Thymus (tissue), 11 donors: ENCODE results near the gene ADAMTS13. TPM values are rescaled to one million over a fixed set of nuclear protein-coding genes. Genes with fewer than 3 reads are reported as not detected.
"Not testable (repeated sequence)": the region's sequence is repeated elsewhere in the genome, so short reads cannot be mapped to it uniquely, and the experiment has no call there.

Experiments
- DNase-seq, 9 donors: peaks; one replicate each; pipeline ENCODE4 v3.0.0-alpha.2; 2013; ENCODE audit warnings: low spot score in 9 of 9, low read depth in 6 of 9, missing footprints in 1 of 9
- H3K27ac ChIP-seq, 2 donors: one replicate each; pipeline ENCODE4 v1.5.1; 2013; ENCODE audit warnings: control low read depth in 1 of 2, low read depth in 1 of 2, low read length in 1 of 2, mild to moderate bottlenecking in 1 of 2, moderate library complexity in 1 of 2
- H3K27me3 ChIP-seq, 2 donors: one replicate each; pipeline ENCODE4 v1.5.1; 2013; ENCODE audit warnings: low read length in 1 of 2; ENCODE audit not compliant: control insufficient read depth in 2 of 2, insufficient read depth in 1 of 2
- H3K36me3 ChIP-seq, 2 donors: one replicate each; pipeline ENCODE4 v1.5.1; 2013; ENCODE audit warnings: low read length in 1 of 2, mild to moderate bottlenecking in 1 of 2, moderate library complexity in 1 of 2; ENCODE audit not compliant: control insufficient read depth in 2 of 2, insufficient read depth in 2 of 2
- H3K4me1 ChIP-seq, 2 donors: one replicate each; pipeline ENCODE4 v1.5.1; 2013; ENCODE audit warnings: low read length in 2 of 2; ENCODE audit not compliant: control insufficient read depth in 2 of 2, insufficient read depth in 2 of 2
- H3K4me3 ChIP-seq, 2 donors: one replicate each; pipeline ENCODE4 v1.5.1; 2013; ENCODE audit warnings: low read length in 2 of 2, control low read depth in 1 of 2, mild to moderate bottlenecking in 1 of 2
- H3K9me3 ChIP-seq, 2 donors: one replicate each; pipeline ENCODE4 v1.5.1; 2013; ENCODE audit warnings: low read length in 1 of 2, mild to moderate bottlenecking in 1 of 2; ENCODE audit not compliant: control insufficient read depth in 2 of 2, insufficient read depth in 1 of 2
- WGBS: extraction: QIAGEN DNeasy Blood & Tissue Kit; methylation state at CpG from one replicate; pipeline ENCODE4 v1.1.7; 2013; 5-methylcytosine and 5-hydroxymethylcytosine counted together
- polyA plus RNA-seq: library from polyadenylated mRNA; stranded (reverse); fragments of 200-250 nt; gene quantifications from one replicate; pipeline ENCODE4 v1.2.3, GENCODE V29; 2013
- total RNA-seq: library from RNA; stranded (reverse); fragments of 120-200 nt; gene quantifications from one replicate; pipeline ENCODE4 v1.2.4, GENCODE V29; 2013
- donor health status: healthy.

Gene ADAMTS13
- total and polyA plus RNA-seq, 2 donors = 0.94 to 11.8 TPM

DNA sequence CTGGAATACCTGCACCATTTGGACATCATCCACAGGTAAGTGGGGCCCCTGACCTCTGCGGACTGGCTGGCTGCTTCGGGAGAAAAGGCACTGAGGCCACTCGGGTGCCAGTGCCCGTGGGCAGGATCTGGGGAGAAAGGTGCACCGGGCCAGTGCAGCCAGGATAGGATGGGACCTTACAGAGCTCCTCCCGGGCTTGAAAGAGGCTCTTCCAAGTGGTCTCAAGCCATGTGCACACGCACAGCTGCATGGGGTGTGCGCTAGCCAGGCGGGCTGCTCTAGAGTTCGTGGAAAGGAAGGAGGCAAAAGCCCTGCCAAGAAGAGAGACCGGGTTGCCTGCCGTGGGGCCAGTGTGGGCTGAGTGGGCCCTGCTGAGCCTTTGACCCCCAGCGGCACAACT lies 32.6 kb upstream of the ADAMTS13 start:
- Histone ChIP-seq H3K9me3 (peaks cover 0 to 4% of the 10 kb centered on the region in 2 donors), H3K4me1 (peaks cover 0 to 2% of the 10 kb centered on the region in 2 donors), H3K27ac (no peak overlapping the region), H3K4me3 (no peak overlapping the region), H3K36me3 (no peaks in the 10 kb centered on the region), H3K27me3 (peaks cover 0 to 4% of the 10 kb centered on the region in 2 donors)
- DNase-seq = no peak
- WGBS = 96% methylated on average over 13 of the region's 13 CpGs

DNA sequence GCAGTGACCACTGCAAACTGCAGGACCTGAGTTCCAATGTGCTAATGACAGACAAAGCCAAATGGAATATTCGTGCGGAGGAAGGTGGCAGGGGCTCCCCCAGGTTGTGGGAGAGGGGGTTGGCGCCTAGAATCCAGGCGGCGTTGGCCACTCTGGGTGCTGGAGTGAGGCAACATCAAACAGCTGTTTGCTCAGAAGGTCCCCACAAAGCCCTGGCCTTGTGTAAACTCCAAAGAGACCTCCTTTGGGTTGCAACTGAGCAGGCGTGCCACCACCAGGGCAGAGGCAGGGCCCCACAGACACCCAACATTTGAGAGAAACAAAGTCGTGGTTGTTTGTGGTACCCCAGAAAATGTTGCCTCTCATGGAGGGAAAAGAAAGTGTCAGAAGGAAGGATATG lies 31.5 kb upstream of the ADAMTS13 start:
- Histone ChIP-seq H3K27me3 (peaks cover 0 to 9% of the 10 kb centered on the region in 2 donors), H3K27ac (no peak overlapping the region), H3K36me3 (no peaks in the 10 kb centered on the region), H3K9me3 (peaks cover 0 to 4% of the 10 kb centered on the region in 2 donors), H3K4me1 (peaks cover 0 to 2% of the 10 kb centered on the region in 2 donors), H3K4me3 (no peak overlapping the region)
- DNase-seq = no peak
- WGBS = 93% methylated on average over 7 of the region's 7 CpGs

DNA sequence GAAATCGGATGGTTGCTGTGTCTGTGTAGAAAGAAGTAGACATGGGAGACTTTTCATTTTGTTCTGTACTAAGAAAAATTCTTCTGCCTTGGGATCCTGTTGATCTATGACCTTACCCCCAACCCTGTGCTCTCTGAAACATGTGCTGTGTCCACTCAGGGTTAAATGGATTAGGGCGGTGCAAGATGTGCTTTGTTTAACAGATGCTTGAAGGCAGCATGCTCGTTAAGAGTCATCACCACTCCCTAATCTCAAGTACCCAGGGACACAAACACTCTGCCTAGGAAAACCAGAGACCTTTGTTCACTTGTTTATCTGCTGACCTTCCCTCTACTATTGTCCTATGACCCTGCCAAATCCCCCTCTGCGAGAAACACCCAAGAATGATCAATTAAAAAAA lies 30.7 kb upstream of the ADAMTS13 start:
- not testable (repeated sequence) for DNase-seq, H3K9me3 ChIP-seq, H3K4me3 ChIP-seq, H3K36me3 ChIP-seq, H3K27ac ChIP-seq, H3K4me1 ChIP-seq
- peaks cover 0 to 11% of the 10 kb centered on the region in 2 donors for H3K27me3 ChIP-seq
- WGBS = 79% methylated on average over 3 of the region's 4 CpGs

DNA sequence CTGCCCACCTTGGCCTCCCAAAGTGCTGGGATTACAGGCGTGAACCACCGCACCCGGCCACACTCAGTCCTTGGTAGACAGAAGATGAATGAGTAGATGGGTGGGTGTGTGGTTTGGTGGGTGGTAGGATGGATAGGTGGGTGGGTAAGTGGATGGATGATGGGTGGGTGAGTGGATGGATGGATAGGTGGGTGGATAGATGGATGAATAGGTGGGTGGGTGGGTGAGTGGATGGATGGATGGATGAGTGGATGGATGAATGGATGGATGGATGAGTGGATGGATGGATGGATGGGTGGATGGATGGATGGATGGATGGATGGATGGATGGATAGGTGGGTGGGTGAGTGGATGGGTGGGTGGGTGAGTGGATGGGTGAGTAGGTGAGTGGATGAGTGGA lies 29.9 kb upstream of the ADAMTS13 start:
- WGBS = 97% methylated on average over 3 of the region's 3 CpGs
- H3K36me3 ChIP-seq, H3K4me3 ChIP-seq, H3K4me1 ChIP-seq, H3K27ac ChIP-seq, H3K9me3 ChIP-seq, DNase-seq: not testable (repeated sequence)
- peaks cover 0 to 16% of the 10 kb centered on the region in 2 donors for H3K27me3 ChIP-seq

DNA sequence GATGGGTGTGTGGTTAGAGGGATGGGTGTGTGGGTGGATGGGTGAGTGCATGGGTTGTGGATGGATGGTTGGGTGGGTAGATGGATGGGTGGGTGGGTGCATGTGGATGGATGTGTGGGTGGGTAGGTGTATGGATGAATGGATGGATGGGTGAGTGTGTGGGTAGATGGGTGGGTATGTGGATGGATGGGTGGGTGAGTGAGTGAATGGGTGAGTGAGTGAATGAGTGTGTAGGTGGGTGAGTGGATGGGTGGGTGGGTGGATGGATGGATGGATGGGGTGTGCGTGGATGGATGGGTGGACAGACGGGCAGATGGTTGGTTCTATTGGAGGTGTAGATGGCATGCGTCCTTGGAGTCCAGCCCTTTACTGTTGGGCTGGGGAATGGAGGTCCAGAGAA lies 28.8 kb upstream of the ADAMTS13 start:
- Histone ChIP-seq H3K9me3 (peaks cover 0 to 4% of the 10 kb centered on the region in 2 donors), H3K27me3 (peaks cover 0 to 21% of the 10 kb centered on the region in 2 donors), H3K27ac (no peak overlapping the region), H3K36me3 (no peaks in the 10 kb centered on the region), H3K4me3 (no peak overlapping the region), H3K4me1 (peaks cover 0 to 2% of the 10 kb centered on the region in 2 donors)
- DNase-seq = no peak
- WGBS = 96% methylated on average over 3 of the region's 3 CpGs

DNA sequence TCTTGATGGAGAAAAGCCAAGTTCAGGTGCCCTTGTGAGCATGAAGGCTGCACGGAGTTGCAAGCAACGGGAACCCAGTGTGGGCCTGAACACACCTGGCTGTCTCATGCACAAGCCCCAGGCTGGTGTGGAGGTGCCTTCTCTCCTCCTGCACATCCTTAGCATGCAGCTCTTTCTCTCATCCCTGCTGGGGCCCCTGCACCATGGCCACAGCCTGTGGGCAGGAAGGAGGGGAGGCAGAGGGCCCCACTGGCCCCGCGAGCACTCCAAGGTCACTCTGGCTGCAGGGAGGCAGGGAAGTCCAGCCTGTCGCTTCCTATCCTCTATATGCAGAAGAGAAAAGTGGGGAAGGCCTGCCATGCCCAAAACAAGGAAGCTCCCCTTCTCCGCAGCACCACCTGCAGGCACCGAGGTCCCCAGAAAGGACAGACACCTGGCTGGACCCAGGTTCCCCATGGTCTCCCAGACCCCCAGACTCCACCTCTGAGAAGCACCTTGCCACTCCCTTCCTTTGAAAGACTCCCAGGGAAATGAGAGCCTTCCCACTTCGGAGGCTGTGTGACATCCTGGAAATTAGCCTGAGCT lies 27.4 kb upstream of the ADAMTS13 start:
- H3K27me3 ChIP-seq = peaks cover 0 to 21% of the 10 kb centered on the region in 2 donors
- WGBS = 34% methylated on average over 8 of the region's 8 CpGs

DNA sequence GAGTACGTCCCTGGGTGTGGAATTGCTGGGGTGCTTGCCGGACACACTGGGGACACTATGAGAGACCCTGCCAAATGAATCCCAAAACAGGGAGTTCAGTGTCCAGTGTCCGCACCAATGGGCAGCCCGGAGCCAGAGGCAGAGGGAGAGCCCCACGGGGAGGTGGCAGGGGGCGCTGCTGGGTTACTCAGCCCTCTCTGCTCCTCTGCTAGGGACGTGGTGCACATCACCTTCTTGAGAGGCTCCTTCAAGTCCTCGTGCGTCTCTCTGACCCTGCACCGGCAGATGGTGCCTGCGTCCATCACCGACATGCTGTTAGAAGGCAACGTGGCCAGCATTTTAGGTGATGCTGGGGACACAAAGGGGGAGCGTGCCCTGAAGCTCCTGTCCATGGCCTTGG lies 25.2 kb upstream of the ADAMTS13 start:
- H3K9me3 ChIP-seq = no peaks in the 10 kb centered on the region
- peaks cover 2 to 5% of the 10 kb centered on the region in 2 donors for H3K36me3 ChIP-seq
- no peak overlapping the region for H3K4me3 ChIP-seq
- WGBS = 48% methylated on average over 14 of the region's 14 CpGs
- no peak for DNase-seq
- H3K4me1 ChIP-seq = no peaks in the 10 kb centered on the region
- peaks cover 0 to 21% of the 10 kb centered on the region in 2 donors for H3K27me3 ChIP-seq
- no peak overlapping the region for H3K27ac ChIP-seq

More for the DNA sequence above, 27.4 kb upstream of the ADAMTS13 start:
- no peak overlapping the region for H3K27ac ChIP-seq
- peaks cover 0 to 4% of the 10 kb centered on the region in 2 donors for H3K9me3 ChIP-seq
- DNase-seq = no peak
- no peak overlapping the region for H3K4me3 ChIP-seq
- no peaks in the 10 kb centered on the region for H3K36me3 ChIP-seq
- peaks cover 0 to 2% of the 10 kb centered on the region in 2 donors for H3K4me1 ChIP-seq

DNA sequence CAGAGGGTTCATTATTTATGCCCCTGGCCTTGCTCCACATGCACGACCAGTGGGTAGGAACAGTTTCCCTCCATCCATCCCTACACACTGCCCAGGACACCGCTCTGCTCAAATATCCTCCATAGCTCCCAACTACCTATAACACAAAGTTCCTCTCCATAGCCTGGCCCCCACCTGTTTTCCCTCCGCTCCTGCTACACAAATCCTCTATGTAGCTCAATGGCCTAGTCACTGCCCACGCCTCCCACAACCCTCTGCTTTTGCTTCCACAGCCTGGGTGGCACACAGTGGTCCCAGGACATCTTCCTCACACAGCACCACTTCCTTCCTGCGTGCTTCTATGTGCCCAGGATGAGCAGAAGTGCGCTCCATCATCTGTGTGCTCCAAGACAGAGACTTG lies 24.8 kb upstream of the ADAMTS13 start:
- Histone ChIP-seq H3K27ac (no peak overlapping the region), H3K4me1 (no peaks in the 10 kb centered on the region), H3K4me3 (no peak overlapping the region), H3K9me3 (no peaks in the 10 kb centered on the region), H3K36me3 (peaks cover 2 to 6% of the 10 kb centered on the region in 2 donors), H3K27me3 (peaks cover 0 to 21% of the 10 kb centered on the region in 2 donors)
- DNase-seq = no peak
- 87% methylated on average over 6 of the region's 6 CpGs for WGBS

DNA sequence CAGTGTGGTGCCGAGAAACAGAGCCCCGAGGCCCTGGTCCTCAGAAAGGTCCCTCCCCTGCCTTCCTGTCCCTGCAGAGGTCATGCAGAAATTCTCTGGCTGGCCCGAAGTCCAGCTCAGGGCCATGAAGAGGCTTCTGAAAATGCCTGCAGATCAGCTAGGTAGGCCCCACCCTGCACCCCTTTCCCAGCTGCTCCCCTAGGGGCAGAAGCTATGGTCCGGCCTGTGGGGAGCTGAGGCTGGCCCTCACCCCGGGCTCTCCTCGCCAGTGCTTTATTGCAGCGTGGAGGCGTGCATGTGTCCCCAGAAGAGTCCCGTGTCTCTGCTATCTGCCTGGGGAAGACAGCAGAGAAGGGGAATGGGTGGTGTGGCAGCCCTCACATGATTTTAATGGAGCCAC lies 24.3 kb upstream of the ADAMTS13 start:
- Histone ChIP-seq H3K4me3 (no peak overlapping the region), H3K27me3 (peaks cover 0 to 21% of the 10 kb centered on the region in 2 donors), H3K27ac (no peak overlapping the region), H3K4me1 (no peaks in the 10 kb centered on the region), H3K9me3 (no peaks in the 10 kb centered on the region), H3K36me3 (peaks cover 2 to 10% of the 10 kb centered on the region in 2 donors)
- no peak for DNase-seq
- 86% methylated on average over 9 of the region's 9 CpGs for WGBS
